Neural cell (in vitro differentiated cells): ENCODE results near the gene FNBP1.

Experiments used
- CTCF ChIP-seq: fragments of 450-650 bp; IDR thresholded peaks from 2 replicates; pipeline ENCODE4 v1.5.1; 2014; ENCODE audit warnings: antibody characterized with exemption, mild to moderate bottlenecking, moderate library complexity; ENCODE audit not compliant: poor library complexity, severe bottlenecking
- EP300 ChIP-seq: fragments of 450-650 bp; conservative IDR thresholded peaks from 2 replicates; pipeline ENCODE4 v1.6.1; 2014; ENCODE audit warnings: antibody characterized with exemption, mild to moderate bottlenecking, moderate library complexity; ENCODE audit not compliant: poor library complexity, severe bottlenecking
- EZH2 ChIP-seq: fragments of 200-600, 300-800 bp; shearing (Covaris generic), sonication (generic); IDR thresholded peaks from 2 replicates; pipeline ENCODE4 v1.6.1; 2014; ENCODE audit warnings: antibody characterized with exemption, low read length, borderline replicate concordance, mild to moderate bottlenecking; ENCODE audit not compliant: insufficient read depth, poor library complexity, severe bottlenecking
- MXI1 ChIP-seq: fragments of 450-650 bp; conservative IDR thresholded peaks from 2 replicates; pipeline ENCODE4 v1.6.1; 2014; ENCODE audit warnings: antibody characterized with exemption, mild to moderate bottlenecking; ENCODE audit not compliant: poor library complexity, severe bottlenecking
- POLR2AphosphoS5 ChIP-seq: IDR thresholded peaks from 2 replicates; pipeline ENCODE4 v1.6.1; 2012
- RAD21 ChIP-seq: fragments of 450-650 bp; conservative IDR thresholded peaks from 2 replicates; pipeline ENCODE4 v1.6.1; 2014; ENCODE audit warnings: antibody characterized with exemption, mild to moderate bottlenecking, moderate library complexity
- REST ChIP-seq: IDR thresholded peaks from 2 replicates; pipeline ENCODE4 v1.6.1; 2012; ENCODE audit warnings: borderline replicate concordance
- SMC3 ChIP-seq: fragments of 450-650 bp; conservative IDR thresholded peaks from 2 replicates; pipeline ENCODE4 v1.6.1; 2014; ENCODE audit warnings: antibody characterized with exemption, mild to moderate bottlenecking, moderate library complexity; ENCODE audit not compliant: poor library complexity
- TAF1 ChIP-seq: IDR thresholded peaks from 2 replicates; pipeline ENCODE4 v1.6.1; 2012; ENCODE audit warnings: low read depth

GRCh38 chr9:129909851-129910250, 133.1 kb downstream of the FNBP1 start:
- no peak for TF ChIP-seq CTCF
- no peak for TF ChIP-seq REST
- no peak for TF ChIP-seq POLR2AphosphoS5
- TF ChIP-seq EP300, result no peak
- TF ChIP-seq MXI1, result no peak
- no peak for TF ChIP-seq EZH2
- TF ChIP-seq TAF1, result no peak
- no peak for TF ChIP-seq RAD21
- TF ChIP-seq SMC3, result no peak
